ENCODE measurements around the gene PCDHGA3.
"Not testable (repeated sequence)": the region's sequence is repeated elsewhere in the genome, so short reads cannot be mapped to it uniquely, and the experiment has no call there.

PCDHGA3 gene

DNA sequence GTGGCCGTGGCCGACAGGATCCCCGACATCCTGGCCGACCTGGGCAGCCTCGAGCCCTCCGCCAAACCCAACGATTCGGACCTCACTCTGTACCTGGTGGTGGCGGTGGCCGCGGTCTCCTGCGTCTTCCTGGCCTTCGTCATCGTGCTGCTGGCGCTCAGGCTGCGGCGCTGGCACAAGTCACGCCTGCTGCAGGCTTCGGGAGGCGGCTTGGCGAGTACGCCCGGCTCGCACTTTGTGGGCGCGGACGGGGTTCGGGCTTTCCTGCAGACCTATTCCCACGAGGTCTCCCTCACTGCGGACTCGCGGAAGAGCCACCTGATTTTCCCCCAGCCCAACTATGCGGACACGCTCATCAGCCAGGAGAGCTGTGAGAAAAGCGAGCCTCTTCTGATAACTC, 2.4 kb downstream of the PCDHGA3 start:
- not testable (repeated sequence) for DNase-seq (ENCODE audit: low read depth)

DNA sequence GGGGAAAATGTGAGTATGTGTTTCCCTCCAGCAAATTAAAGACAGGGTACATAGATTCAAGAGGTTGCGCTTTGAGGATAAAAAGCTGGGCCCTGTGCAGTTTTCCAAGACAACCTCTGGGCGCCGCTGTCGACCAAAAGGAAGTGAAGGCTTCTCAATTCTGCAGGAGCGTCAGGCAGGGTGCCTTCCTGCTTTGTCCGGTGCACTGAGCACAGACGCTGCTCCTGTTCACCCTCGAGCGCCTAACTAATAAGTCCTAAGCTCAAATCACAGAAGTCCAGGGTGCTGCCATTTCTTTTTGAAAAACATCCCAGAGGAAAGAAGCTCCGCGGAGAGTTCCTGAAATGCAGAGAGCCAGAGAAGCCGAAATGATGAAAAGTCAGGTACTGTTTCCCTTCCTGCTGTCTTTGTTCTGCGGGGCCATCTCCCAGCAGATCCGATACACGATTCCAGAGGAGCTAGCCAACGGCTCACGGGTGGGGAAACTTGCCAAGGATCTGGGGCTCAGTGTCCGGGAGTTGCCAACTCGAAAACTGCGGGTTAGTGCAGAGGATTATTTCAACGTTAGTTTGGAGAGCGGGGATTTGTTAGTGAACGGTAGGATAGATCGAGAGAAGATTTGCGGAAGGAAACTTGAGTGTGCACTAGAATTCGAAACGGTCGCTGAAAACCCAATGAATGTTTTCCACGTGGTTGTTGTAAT, 6.4 kb downstream of the PCDHGA3 start, which contains the start of gene PCDHGB1:
Gene PCDHGB1 (plus strand): TSS at position 183 of the 703 bp plus-strand sequence. CDS start 162 bp downstream, at position 345.
- DNase-seq (ENCODE audit: low read depth): no peak

DNA sequence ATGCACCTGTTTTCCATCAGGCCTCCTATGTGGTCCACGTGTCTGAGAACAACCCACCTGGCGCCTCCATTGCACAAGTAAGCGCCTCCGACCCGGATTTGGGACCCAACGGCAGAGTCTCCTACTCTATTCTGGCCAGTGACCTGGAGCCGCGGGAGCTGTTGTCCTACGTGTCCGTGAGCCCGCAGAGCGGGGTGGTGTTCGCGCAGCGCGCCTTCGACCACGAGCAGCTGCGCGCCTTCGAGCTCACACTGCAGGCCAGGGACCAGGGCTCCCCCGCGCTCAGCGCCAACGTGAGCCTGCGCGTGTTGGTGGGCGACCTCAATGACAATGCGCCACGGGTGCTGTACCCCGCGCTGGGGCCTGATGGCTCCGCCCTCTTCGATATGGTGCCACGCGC, 8.0 kb downstream of the PCDHGA3 start:
- DNase-seq (ENCODE audit: low read depth): no peak

DNA sequence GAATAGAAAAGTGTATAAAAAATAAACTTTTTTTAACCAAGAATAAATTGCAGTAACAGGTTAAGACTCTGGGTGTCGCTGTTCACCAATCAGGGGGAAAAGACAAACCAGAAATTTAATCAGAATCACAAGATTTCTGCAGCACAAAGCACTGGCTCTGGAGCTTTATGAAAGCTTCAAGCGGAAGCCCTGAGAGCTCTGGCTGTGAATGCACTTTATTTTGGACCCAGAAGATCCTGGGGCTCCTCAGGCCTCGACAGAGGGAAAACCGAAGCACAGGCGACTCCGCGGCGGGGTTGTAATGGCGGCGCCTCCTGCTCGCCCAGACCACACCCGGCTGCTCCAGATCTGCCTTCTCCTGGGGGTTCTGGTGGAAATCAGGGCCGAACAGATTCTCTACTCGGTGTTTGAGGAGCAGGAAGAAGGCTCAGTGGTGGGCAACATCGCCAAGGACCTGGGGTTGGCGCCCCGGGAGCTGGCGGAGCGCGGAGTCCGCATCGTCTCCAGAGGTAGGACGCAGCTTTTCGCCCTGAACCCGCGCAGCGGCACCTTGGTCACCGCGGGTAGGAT, 11.4 kb downstream of the PCDHGA3 start, which contains the start of gene PCDHGA4:
Gene PCDHGA4 (plus strand): TSS at position 122 of the 570 bp plus-strand sequence. CDS start 87 bp downstream, at position 209.
- DNase-seq (ENCODE audit: low read depth): no peak

DNA sequence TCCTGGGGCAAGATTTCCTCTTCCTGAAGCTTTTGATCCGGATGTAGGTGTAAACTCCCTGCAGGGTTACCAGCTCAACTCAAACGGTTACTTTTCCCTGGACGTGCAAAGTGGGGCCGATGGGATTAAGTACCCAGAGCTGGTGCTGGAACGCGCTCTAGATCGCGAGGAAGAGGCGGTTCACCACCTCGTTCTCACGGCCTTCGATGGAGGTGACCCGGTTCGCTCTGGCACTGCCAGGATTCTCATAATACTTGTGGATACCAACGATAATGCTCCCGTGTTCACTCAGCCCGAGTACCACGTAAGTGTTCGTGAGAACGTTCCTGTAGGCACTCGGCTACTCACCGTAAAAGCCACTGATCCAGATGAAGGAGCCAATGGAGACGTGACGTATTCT, 12.0 kb downstream of the PCDHGA3 start:
- no peak for DNase-seq (ENCODE audit: low read depth)

DNA sequence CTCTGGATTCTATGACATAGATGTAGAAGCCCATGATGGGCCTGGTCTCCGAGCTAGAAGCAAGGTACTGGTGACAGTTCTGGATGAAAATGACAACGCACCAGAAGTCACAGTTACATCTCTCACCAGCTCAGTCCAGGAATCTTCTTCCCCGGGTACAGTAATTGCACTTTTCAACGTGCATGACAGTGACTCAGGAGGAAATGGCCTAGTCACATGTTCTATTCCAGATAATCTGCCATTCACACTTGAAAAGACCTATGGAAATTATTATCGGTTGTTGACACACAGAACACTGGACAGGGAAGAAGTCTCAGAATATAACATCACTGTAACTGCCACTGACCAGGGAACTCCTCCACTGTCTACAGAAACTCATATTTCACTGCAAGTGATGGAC, 12.5 kb downstream of the PCDHGA3 start:
- DNase-seq (ENCODE audit: low read depth): no peak

DNA sequence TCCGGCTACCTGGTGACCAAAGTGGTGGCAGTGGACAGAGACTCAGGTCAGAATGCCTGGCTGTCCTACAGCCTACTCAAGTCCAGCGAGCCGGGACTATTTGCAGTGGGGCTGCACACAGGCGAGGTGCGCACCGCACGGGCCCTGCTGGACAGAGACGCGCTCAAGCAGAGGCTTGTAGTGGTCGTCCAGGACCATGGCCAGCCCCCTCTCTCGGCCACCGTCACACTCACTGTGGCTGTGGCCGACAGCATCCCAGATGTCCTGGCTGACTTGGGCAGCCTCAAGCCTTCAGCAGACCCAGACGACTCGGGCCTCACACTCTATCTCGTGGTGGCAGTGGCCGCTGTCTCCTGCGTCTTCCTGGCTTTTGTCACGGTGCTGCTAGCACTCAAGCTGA, 13.3 kb downstream of the PCDHGA3 start:
- DNase-seq (ENCODE audit: low read depth): no peak

DNA sequence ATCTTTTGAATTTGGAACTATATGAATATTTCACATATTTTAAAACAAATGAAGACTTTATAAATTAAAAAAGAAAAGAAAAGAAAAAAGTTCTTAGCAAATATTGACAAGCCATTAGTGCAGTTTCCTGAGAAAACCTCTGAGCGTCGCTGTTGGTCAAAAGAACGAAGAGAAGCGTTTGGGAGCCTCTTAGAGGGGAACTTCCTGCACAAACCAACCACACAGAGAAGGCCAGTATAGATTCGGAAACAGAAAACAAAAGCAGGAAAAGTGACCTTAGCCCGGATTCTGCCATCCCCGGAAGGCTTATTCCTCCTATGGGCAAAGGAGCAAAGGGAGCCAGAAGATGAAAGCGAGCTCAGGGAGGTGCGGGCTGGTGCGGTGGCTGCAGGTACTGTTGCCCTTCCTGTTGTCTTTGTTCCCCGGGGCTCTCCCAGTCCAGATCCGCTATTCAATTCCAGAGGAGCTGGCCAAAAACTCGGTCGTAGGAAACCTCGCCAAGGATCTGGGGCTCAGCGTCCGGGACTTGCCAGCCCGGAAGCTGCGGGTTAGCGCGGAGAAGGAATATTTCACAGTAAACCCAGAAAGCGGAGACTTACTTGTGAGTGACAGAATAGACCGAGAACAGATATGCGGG, 16.3 kb downstream of the PCDHGA3 start, which contains the start of gene PCDHGB2:
Gene PCDHGB2 (plus strand): TSS at position 205 of the 637 bp plus-strand sequence. CDS start 142 bp downstream, at position 347.
- DNase-seq (ENCODE audit: low read depth): no peak

DNA sequence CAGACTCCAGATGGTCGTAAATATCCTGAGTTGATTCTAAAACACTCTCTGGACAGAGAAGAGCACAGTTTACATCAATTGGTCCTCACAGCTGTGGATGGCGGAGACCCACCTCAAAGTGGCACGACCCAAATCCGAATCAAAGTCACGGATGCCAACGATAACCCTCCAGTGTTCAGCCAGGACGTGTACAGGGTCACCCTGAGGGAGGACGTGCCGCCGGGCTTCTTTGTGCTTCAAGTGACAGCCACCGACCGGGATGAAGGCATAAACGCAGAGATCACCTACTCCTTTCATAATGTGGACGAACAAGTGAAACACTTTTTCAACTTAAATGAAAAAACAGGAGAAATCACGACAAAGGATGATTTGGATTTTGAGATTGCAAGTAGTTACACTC, 17.1 kb downstream of the PCDHGA3 start:
- no peak for DNase-seq (ENCODE audit: low read depth)

DNA sequence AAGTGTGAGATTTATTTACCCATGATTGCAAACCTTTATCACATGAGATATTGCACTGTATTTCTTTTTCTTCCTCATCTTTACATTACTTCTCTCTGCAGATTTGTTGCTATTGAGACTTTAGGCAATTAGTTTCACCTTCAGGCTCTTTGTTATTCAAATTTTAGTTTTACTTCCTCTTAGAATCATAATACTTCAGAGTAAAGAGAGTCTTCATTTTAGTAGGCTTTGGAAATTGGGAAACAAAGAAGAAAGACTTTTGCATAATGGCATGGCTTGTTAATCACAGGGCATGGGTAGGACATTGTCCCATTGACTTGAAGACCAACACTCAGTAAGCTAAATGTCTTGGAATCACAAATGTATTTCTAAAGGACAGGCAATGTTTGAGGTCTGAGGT, 19.1 kb downstream of the PCDHGA3 start:
- no peak for DNase-seq (ENCODE audit: low read depth)

DNA sequence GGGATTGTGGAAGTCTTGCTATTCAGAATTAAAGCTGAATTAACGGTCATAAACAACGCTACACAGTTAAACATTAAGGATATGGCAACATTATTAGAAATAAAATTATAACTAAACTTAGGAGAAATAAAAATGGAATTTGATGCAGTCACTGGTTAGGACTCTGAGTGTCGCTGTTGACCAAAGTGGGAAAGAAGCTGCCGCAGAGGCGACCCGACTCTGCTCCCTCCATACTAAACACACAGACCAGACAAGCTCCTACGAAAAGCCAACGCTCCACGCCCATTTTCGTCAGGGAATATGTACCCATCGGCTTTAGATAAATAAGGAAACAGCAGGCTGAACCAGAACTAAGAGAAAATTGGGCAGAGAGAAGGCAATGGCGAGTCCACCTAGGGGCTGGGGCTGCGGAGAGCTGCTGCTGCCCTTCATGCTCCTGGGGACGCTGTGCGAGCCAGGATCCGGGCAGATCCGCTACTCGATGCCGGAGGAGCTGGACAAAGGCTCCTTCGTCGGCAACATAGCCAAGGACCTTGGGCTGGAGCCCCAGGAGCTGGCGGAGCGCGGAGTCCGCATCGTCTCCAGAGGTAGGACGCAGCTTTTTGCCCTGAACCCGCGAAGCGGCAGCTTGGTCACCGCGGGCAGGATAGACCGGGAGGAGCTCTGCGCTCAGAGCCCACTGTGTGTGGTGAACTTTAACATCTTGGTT, 20.5 kb downstream of the PCDHGA3 start, which contains the start of gene PCDHGA5:
Gene PCDHGA5 (plus strand): TSS at position 211 of the 709 bp plus-strand sequence. CDS start 169 bp downstream, at position 380.
- no peak for DNase-seq (ENCODE audit: low read depth)

DNA sequence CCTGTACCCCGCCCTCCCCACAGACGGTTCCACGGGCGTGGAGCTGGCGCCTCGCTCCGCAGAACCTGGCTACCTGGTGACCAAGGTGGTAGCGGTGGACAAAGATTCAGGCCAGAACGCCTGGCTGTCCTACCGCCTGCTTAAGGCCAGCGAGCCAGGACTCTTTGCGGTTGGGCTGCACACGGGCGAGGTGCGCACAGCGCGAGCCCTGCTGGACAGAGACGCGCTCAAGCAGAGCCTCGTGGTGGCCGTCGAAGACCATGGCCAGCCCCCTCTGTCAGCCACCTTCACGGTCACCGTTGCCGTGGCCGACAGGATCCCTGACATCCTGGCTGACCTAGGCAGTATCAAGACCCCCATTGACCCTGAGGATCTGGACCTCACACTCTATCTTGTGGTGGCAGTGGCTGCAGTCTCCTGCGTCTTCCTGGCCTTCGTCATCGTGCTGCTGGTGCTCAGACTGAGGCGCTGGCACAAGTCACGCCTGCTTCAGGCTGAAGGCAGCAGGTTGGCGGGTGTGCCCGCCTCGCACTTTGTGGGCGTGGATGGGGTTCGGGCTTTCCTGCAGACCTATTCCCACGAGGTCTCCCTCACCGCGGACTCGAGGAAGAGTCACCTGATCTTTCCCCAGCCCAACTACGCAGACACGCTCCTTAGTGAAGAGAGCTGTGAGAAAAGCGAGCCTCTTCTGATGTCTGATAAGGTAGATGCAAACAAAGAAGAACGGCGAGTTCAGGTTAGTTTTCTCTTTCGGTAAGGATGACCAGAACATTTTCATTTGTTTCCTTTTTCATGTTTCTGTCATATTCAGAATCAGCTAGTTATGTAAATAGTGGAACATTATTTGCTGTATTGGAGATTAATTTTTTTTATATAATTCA, 22.6 kb downstream of the PCDHGA3 start:
- no peak for DNase-seq (ENCODE audit: low read depth)

DNA sequence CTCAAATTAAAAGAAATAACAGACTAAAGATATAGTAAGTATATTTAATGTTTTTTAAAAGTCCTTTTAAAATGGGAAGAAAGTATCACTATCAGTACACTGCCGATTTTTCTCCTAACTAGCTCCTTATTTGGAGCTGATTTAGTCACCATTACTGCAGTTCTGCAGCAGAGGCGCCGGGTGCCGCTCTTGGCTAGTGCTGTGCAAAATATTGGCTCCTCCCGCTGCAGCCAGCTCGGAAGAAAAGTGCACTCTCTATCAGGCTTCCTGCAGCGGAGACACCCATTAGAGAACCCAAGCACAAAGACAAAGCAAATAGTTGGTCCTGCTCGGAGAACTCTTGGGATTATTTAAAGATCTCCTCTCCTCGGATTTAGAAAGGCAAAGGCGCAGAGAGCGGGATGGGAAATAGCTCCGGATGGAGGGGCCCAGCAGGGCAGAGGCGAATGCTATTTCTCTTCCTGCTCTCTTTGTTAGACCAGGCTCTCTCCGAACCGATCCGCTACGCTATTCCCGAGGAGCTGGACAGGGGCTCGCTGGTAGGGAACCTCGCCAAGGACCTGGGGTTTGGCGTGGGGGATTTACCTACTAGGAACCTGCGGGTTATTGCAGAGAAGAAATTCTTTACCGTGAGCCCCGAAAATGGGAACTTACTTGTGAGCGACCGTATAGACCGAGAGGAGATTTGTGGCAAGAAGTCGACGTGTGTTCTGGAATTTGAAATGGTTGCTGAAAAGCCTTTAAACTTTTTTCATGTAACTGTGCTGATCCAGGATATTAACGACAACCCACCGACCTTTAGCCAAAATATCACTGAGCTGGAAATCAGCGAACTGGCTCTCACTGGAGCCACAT, 26.6 kb downstream of the PCDHGA3 start, which contains the start of gene PCDHGB3:
Gene PCDHGB3 (plus strand): TSS at position 249 of the 855 bp plus-strand sequence. CDS start 153 bp downstream, at position 402.
- no peak for DNase-seq (ENCODE audit: low read depth)

DNA sequence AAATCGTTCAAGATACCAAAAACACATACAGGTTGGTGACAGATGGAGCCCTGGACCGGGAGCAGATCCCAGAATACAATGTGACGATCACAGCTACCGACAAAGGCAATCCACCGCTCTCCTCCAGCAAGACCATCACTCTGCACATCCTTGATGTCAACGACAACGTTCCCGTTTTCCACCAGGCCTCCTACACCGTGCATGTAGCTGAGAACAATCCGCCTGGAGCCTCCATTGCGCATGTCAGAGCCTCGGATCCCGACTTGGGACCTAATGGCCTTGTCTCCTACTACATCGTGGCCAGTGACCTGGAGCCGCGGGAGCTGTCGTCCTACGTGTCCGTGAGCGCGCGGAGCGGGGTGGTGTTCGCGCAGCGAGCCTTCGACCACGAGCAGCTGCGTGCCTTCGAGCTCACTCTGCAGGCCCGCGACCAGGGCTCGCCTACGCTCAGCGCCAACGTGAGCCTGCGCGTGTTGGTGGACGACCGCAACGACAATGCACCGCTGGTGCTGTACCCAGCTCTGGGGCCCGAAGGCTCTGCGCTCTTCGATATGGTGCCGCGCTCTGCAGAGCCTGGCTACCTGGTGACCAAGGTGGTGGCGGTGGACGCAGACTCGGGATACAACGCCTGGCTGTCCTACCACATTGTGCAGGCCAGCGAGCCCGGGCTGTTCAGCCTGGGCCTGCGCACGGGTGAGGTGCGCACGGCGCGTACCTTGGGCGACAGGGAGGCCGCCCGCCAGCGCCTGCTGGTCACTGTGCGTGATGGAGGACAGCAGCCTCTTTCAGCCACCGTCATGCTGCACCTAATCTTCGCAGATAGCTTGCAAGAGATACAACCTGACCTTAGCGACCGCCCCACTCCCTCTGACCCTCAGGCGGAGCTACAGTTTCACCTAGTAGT, 28.2 kb downstream of the PCDHGA3 start:
- DNase-seq (ENCODE audit: low read depth): no peak

DNA sequence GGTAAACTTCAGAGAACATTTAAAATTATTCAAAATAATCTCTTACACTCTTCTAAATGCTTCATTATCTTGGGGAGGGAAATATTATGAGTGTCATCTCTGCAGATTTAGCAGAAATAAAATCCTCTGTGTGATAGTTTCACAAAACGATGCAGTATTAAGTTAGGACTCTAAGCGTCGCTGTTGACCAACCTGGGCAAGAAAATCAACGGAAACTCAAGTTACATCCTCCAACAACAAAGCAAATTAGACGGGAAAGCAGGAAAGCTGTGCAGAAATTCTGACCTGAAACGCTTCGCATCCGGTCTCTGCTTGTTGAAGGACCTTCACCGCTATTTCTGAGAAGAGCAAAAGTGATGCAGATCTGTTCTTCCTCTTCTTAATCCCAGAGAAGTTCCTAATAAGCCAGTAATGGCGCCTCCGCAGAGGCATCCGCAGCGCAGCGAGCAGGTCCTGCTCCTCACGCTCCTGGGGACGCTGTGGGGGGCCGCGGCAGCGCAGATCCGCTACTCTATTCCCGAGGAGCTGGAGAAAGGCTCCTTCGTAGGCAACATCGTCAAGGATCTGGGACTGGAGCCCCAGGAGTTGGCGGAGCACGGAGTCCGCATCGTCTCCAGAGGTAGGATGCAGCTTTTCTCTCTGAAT, 30.2 kb downstream of the PCDHGA3 start, which contains the start of gene PCDHGA6:
Gene PCDHGA6 (plus strand): TSS at position 219 of the 645 bp plus-strand sequence. CDS start 193 bp downstream, at position 412.
- DNase-seq (ENCODE audit: low read depth): no peak

DNA sequence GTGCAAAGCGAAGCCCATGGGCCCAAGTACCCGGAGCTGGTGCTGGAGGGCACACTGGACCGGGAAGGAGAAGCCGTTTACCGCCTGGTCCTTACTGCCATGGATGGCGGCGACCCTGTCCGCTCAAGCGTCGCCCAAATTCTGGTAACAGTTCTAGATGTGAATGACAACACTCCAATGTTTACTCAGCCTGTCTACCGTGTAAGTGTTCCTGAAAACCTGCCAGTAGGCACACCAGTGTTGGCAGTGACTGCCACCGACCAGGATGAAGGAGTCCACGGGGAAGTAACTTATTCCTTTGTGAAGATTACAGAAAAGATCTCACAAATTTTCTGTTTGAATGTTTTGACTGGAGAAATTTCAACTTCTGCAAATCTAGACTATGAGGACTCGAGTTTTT, 31.0 kb downstream of the PCDHGA3 start:
- DNase-seq (ENCODE audit: low read depth): no peak

DNA sequence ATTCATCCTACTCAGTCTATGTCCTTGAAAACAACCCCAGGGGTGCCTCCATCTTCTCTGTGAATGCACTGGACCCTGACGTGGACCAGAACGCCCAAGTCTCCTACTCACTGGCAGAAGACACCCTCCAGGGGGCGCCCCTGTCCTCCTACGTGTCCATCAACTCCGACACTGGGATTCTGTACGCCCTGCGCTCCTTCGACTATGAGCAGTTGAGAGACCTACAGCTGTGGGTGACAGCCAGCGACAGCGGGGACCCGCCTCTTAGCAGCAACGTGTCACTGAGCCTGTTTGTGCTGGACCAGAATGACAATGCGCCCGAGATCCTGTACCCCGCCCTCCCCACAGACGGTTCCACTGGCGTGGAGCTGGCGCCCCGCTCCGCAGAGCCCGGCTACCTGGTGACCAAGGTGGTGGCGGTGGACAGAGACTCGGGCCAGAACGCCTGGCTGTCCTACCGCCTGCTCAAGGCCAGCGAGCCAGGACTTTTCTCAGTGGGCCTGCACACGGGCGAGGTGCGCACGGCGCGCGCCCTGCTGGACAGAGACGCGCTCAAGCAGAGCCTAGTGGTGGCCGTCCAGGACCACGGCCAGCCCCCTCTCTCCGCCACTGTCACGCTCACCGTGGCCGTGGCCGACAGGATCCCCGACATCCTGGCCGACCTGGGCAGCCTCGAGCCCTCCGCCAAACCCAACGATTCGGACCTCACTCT, 32.0 kb downstream of the PCDHGA3 start:
- DNase-seq (ENCODE audit: low read depth): not testable (repeated sequence)

Data from T follicular helper cell (primary cell).